Hematopoietic multipotent progenitor cell treated with erythropoietin and hydrocortisone succinate and interleukin-3 and kit ligand, for 6 days (in vitro differentiated cells): ENCODE data around the gene CYP2A7.
"Not testable (repeated sequence)": the region's sequence is repeated elsewhere in the genome, so short reads cannot be mapped to it uniquely, and the experiment has no call there.

Experiments used
- DNase-seq: peaks from one replicate; pipeline ENCODE4 v3.0.0-alpha.2; 2015

Gene CYP2A7

GRCh38 chr19:40896843-40897789, 15.1 kb upstream of the CYP2A7 start:
- not testable (repeated sequence) for DNase-seq

GRCh38 chr19:40896418-40896796, 14.4 kb upstream of the CYP2A7 start:
- no peak for DNase-seq

GRCh38 chr19:40893112-40893511, 11.1 kb upstream of the CYP2A7 start:
- no peak for DNase-seq

GRCh38 chr19:40889366-40889765, 7.3 kb upstream of the CYP2A7 start:
- DNase-seq: no peak

GRCh38 chr19:40888191-40888590, 6.2 kb upstream of the CYP2A7 start:
- no peak for DNase-seq

GRCh38 chr19:40884187-40884931, 2.3 kb upstream of the CYP2A7 start:
- DNase-seq: not testable (repeated sequence)

GRCh38 chr19:40879349-40879748, 2.7 kb downstream of the CYP2A7 start:
- DNase-seq: not testable (repeated sequence)

- DNase-seq: peak; percentile 87
Observed at GRCh38 chr19:40875526-40875951, 6.5 kb downstream of the CYP2A7 start.

GRCh38 chr19:40874874-40875273, 7.2 kb downstream of the CYP2A7 start:
- not testable (repeated sequence) for DNase-seq

GRCh38 chr19:40873873-40874272, 8.2 kb downstream of the CYP2A7 start:
- DNase-seq: not testable (repeated sequence)

- DNase-seq: no peak
Observed at GRCh38 chr19:40872209-40872608, 9.8 kb downstream of the CYP2A7 start.

GRCh38 chr19:40867701-40868100, 14.3 kb downstream of the CYP2A7 start:
- DNase-seq: no peak

- DNase-seq: peak; percentile 86
Observed at GRCh38 chr19:40864739-40865496, 17.1 kb downstream of the CYP2A7 start.

- DNase-seq: peak; percentile 31
Observed at GRCh38 chr19:40862785-40863184, 19.2 kb downstream of the CYP2A7 start.

GRCh38 chr19:40862333-40862732, 19.7 kb downstream of the CYP2A7 start:
- DNase-seq: peak; percentile 34

GRCh38 chr19:40858109-40858508, 23.9 kb downstream of the CYP2A7 start:
- no peak for DNase-seq

- DNase-seq: not testable (repeated sequence)
Observed at GRCh38 chr19:40852467-40853152, 29.4 kb downstream of the CYP2A7 start.

- DNase-seq: not testable (repeated sequence)
Observed at GRCh38 chr19:40850277-40850676, 31.8 kb downstream of the CYP2A7 start, which contains the start of gene CYP2A6. Gene CYP2A6 (minus strand): TSS chr19:40850447. CDS start chr19:40850426, 21 bp downstream.

- not testable (repeated sequence) for DNase-seq
Observed at GRCh38 chr19:40846722-40847121, 35.3 kb downstream of the CYP2A7 start.

GRCh38 chr19:40843653-40844052, 38.4 kb downstream of the CYP2A7 start:
- DNase-seq: peak; percentile 51

- not testable (repeated sequence) for DNase-seq
Observed at GRCh38 chr19:40842997-40843652, 38.9 kb downstream of the CYP2A7 start.

- not testable (repeated sequence) for DNase-seq
Observed at GRCh38 chr19:40842012-40842411, 40.0 kb downstream of the CYP2A7 start.
